Measurements from ENCODE around the gene GSTM1.
"Not testable (repeated sequence)": the region's sequence is repeated elsewhere in the genome, so short reads cannot be mapped to it uniquely, and the experiment has no call there.

GSTM1 gene

DNA sequence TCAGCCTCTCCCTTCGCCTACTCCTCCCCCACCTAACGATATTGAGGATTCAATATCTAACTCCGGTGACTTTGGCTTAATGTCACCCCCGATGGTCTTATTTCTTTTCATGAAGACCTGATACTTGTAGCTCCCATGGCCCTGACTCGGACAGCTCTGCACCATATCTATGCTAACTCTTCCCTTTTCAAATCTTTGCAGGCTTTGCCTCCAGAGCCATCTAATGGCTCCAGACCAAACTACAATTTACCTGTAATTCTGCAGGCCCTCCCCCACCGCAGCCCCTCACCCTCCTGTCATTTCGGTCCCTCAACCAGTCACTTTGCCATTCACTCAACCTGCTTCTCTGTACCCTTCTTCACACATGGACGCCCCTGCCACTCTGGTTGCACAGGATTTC, 16.6 kb downstream of the GSTM1 start:
- DNase-seq, result no peak

DNA sequence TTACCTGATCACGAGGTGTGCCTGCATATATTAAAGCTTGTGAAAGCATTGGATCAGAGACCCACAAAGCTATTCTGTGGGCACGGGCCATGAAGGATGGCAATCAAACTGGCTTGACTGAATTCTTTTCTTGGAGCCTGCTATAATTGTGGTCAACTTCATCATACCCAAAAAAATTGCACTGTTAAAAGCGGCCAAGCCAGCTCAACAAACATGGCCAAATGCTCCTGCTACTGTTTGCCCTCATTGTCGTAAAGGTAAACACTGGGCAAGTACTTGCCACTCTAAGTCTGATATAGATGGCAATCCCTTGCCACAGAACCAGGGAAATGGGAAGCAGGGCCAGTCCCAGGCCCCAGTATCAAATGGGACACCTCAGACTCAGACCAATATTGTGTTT, 17.8 kb downstream of the GSTM1 start:
- no peak for DNase-seq

DNA sequence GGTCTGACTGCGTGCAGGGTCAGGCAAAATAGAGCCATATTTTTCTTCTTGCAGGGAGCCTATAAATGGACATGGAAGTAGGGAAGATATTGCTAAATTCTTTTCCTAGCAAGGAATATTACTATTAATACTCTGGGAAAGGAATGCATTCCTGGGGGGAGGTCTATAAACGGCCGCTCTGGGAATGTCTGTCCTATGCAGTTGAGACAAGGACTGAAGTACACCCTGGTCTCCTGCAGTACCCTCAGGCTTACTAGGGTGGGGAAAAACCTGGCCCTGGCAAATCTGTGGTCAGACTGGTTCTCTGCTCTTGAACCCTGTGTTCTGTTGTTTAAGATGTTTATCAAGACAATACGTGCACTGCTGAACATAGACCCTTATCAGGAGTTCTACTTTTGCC, 21.3 kb downstream of the GSTM1 start:
- not testable (repeated sequence) for DNase-seq

DNA sequence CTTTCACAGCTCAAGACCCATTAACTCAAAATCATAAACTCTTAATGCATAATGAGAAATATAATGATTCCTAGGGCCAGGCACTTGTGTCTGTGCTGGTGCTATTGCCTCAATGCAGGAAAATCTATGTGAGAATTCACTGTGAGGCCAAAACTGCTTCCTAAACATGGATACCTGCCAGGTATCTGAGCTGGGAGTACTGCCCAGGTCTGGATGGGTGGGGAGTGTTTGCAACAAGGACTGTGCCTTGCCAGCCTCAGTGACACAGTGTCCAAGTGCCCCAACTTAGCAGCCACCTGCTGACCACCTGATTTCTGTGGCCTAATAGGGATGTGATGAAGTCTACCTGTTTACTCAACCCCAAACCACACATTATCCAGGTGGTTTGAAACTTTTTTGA, 22.2 kb downstream of the GSTM1 start:
- not testable (repeated sequence) for DNase-seq

DNA sequence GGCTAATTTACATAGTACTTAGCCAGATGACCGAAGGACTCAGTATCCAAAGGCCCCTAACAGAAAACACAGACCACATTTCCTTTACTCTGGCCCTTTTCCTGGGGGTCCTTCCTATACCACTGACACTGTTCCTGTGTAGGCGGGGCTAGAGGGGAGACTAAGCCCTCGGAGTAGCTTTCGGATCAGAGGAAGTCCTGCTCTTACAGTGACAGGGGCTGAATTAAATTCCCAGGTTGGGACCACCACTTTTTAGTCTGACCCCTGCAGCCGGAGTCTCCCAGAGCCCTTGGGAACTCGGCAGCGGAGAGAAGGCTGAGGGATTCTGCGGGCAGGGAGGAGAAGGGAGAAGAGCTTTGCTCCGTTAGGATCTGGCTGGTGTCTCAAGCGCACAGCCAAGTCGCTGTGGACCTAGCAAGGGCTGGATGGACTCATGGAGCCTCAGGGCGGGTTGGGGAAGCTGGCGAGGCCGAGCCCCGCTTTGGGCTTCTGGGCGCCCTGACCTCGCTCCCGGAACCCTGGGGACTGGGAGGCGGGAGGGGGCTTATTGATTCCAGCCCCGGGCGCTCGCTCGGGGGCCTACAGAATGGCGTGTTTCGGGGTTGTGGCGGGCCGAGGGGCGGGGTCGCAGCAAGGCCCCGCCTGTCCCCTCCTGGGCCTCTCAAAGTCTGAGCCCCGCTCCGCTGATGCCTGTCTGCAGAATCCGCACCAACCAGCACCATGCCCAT, 24.1 kb downstream of the GSTM1 start, which contains the start of gene GSTM5:
GSTM5 (plus strand) TSS at position 659 of the 728 bp plus-strand sequence; CDS start at position 721, 62 bp downstream.
- not testable (repeated sequence) for DNase-seq

DNA sequence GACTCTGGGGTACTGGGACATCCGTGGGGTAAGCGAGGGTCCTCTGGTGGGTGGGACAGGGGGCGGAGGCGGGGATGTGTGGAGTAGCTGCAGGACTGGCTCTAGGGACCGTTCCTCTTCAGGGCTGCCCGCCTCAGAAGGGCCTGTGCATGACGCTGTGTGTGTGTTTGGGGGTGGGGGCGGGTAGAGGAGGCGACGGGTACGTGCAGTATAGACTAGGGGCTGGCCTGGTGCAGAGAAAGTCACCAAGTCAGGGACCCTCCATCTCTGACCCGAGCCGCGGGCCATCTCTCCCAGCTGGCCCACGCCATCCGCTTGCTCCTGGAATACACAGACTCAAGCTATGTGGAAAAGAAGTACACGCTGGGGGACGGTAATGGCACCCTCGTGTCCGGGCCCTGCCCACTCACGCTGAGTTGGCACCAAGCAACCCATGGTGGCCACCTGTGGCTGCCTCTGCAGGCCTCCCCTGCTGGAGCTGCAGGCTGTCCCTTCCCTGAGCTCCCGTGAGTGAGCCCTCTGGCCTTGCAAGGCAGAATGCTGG, 24.8 kb downstream of the GSTM1 start:
- no peak for DNase-seq

DNA sequence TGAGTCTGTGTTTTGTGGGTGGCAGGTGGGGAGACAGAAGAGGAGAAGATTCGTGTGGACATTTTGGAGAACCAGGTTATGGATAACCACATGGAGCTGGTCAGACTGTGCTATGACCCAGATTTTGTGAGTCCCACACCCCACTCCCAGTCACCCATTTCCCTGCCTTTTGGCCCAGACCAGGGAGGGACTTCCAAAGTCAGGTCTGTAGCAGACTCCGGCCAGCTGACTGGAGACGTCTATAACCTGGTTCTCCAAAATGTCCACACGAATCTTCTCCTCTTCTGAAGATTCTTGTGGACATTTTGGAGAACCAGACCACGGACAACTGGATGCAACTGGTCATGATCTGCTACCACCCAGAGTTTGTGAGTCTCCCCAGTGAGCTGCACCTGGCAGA, 26.0 kb downstream of the GSTM1 start:
- DNase-seq, result no peak

DNA sequence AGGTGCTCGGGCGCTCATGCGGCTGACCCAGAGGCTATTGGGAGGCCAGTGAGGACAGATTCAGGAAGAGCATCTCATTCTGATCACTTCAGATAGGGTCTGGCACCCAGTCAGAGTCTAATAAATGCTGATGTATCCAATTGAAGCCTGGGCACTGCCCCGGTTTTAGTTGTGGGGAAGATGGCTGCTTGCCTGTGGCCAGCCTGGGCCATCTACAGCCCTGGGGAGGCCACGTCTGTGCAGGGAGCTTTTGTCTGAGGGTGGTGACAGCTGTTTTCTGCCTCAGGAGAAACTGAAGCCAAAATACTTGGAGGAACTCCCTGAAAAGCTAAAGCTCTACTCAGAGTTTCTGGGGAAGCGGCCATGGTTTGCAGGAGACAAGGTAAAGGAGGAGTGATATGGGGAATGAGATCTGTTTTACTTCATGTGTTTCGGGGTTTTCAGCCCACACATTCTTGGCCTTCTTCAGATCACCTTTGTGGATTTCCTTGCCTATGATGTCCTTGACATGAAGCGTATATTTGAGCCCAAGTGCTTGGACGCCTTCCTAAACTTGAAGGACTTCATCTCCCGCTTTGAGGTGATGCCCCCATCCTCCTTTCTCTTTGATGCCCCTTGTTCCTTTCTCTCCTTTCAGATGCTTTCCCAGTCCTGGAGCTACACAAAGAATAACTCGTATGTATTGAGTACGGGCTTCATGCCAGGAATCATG, 27.2 kb downstream of the GSTM1 start:
- no peak for DNase-seq

DNA sequence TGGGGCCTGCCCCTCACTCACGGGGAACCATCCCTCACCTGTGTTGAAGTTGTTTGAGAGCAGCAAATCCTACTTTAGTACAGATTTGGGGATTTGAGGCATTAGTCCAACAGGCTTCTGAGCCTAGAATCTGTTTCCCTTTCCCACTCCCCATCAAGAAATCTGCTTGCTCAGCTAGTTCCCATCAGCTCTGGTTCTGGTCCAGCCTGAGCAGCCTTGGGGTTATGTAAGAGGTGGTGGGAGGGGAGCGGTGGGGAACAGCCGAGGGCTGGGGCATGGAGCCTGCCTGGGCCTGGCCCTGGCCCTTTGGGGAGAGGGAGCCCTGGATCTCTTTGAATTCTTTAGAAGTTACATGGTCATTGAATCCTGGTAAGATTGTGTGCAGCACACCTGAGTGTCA, 28.5 kb downstream of the GSTM1 start:
- DNase-seq, result no peak

DNA sequence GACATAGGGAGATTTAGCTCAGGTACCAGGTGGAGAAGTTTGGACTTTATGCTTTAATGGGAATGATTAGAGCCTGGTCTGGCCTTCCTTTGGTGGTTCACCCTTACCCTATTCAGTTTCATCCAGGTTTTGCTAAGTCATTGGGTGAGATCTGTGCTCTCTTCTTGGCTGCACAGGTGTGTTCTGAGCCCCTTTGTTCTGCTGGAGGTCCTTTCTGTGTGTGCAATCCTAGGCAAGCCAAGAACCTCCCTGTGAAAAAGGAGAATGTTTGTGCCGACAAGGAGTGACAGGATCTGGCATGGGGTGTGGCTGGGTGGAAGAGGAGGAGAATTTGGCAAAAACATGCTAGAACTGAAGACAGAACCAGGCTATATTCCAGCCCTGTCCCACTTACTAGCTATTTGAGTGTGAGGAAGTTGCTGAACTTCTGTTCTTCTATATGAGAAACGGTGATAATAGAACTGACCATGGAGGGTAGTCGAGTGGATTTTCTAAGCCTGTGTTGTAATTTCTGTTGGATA, 29.0 kb downstream of the GSTM1 start:
- DNase-seq, result no peak

DNA sequence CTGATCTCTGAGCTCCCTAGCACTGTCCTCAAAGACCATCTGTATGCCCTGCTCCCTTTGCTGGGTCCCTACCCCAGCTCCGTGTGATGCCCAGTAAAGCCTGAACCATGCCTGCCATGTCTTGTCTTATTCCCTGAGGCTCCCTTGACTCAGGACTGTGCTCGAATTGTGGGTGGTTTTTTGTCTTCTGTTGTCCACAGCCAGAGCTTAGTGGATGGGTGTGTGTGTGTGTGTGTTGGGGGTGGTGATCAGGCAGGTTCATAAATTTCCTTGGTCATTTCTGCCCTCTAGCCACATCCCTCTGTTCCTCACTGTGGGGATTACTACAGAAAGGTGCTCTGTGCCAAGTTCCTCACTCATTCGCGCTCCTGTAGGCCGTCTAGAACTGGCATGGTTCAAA, 30.1 kb downstream of the GSTM1 start:
- DNase-seq, result no peak

DNA sequence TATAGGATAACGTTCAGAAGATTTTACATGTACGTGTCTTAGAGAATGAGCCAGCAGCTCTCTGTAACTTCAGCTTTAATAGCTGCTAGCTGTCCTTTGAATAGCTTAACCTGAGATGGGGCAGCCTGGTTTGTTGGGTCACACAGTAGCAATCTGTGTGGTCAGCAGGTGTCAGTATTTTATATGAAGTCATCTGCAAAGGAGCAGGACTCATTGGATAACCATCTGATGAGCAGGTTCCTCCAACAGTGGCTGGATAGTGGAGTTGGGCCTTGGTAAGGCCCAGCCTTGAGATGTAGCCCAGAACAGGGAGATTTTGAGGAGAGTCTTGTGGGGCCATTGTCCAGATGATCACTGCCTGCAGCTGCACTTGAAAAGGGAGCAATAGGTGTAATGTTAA, 30.9 kb downstream of the GSTM1 start:
- DNase-seq, result no peak

DNA sequence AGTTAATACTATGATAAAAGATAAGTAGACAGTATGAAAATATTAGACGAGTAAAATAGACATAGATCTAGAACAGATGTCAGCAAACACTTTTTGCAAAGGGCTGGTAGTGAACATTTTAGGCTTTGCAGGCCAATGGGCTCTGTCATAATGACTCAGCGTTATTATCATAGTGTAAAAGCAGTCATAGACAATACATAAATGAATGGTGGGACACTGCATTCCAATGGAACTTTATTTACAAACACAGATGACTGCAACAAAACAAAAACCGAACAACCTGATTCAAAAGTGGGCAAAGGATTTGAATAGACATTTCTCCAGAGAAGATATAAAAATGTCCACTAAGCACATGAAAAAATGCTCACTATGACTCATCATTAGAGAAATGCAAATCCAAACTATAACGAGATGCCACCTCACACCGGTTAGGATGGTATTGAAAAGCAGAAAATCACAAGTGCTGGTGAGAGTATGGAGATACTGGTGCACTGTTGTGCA, 31.8 kb downstream of the GSTM1 start:
- no peak for DNase-seq

DNA sequence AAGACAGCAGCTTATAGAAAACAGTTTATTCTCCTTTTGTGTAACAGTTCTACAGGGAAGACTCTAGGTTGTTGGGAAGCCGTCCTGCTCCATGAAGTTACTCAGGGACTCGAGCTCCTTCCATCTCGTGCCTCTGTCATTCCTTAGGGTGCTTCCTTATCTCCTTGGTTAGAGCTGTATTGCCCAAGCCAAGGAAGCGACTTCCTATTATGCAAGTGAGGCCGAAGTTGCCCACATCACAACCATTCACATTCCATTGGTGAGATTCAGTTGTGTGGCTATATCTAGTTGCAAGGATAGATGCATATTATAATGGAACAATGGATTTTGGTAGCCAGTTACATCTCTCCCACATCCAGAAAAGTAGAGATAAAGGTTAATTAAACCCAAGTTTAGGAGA, 33.4 kb downstream of the GSTM1 start:
- no peak for DNase-seq

DNA sequence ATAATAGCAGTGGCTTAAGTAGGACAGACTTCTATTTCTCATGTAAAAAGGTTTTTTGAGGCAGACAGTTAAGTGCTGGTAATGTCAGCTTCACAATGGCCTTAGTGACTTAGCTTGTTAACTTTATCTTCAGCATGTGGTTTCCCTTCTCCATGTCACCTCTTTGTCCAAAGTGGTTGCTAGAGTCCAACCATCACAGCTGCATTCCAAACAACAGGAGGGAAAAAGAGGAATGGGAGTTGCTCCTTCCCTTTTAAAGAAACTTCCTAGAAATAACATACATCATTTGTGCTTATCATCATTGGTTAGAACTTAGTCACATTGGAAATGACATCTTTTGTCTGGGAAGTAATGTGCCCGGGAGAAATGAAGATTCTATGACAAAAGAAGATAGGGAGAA, 34.4 kb downstream of the GSTM1 start:
- DNase-seq, result no peak

DNA sequence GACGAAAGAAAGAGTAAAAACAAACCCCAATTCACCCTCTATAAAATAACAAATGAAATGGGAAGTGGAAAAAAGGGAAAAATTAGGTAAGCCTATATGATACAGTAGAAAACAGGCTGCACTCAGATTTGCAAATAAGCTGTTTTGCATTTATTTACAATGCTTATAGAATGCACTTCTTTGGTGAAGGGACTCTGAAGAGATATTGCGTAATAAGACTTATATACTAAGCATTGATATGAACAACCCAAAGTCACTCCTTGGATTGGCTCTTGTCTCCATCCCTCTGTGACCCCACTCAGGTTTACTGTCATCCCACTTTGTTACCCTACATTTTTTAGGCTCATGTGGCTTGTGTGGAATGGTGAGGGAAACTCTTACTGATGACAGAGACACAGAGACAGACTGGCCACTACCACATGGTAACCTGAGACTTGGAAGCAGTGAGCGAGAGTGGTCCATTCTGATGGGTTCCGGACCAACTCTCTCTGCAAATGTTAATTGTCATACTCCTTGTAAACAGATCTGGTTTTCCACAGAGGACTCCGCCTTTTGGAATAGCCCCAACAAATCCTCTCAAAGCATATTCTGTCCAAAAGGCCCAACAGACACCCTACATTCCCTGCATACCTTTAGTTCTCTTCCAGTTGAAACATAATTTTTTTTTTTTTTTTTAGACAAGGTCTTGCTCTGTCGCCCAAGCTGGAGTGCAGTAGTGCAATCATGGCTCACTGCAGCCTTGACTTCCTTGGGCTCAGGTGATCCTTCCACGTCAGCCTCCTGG, 35.5 kb downstream of the GSTM1 start:
- no peak for DNase-seq

DNA sequence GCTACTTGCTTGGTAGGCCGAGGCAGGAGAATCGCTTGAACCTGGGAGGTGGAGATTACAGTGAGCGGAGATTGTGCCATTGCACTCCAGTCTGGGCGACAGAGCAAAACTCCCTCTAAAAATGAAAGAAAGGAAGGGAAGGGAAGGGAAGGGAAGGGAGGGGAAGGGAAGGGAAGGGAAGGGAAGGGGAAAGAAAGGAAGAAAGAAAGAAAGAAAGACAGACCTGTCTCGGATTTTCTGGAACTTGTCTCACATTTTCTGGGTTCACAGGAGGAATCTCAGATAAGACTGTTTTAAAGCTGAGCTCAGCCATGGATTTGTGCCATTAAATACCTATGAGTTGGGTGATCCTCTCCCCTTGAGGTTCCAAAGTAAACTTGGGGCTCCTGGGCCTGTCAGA, 37.3 kb downstream of the GSTM1 start:
- no peak for DNase-seq

DNA sequence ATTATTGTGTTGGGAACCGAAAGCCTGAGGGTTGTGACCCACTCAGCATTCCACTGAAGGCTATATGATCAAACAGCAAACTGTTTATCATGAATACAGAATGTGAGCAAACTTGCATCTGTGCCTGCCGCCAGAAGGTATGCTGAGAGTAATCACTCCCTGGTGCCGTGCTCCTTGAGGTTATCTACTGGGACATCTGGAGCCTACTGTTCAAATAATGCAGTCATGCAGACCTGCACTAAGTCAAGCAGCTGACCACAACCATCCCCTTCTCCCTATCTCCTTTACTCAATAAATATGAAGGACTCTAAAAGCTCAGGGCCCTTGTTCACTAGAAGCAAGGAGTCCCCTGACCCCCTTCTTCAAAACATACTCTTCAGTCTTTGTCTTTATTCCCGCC, 37.9 kb downstream of the GSTM1 start:
- no peak for DNase-seq

DNA sequence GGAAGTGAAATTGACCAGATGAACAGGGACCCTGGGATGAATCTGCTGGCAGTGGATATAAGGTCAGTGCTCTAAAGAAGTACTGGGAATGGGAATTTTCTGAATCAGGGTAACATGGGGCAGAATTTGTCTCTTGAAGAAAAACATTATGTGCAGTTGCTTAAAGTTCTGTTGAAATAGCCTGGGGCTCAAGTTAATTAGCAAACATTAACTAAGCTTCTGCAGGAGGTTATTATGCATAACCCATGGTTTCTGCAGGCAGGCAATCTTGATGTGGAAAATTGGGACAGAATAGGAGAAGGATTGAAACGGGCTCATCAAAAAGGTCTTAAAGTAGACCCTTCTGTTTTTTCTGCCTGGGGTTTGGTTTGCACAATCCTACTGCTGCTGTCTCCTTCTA, 38.4 kb downstream of the GSTM1 start:
- no peak for DNase-seq

DNA sequence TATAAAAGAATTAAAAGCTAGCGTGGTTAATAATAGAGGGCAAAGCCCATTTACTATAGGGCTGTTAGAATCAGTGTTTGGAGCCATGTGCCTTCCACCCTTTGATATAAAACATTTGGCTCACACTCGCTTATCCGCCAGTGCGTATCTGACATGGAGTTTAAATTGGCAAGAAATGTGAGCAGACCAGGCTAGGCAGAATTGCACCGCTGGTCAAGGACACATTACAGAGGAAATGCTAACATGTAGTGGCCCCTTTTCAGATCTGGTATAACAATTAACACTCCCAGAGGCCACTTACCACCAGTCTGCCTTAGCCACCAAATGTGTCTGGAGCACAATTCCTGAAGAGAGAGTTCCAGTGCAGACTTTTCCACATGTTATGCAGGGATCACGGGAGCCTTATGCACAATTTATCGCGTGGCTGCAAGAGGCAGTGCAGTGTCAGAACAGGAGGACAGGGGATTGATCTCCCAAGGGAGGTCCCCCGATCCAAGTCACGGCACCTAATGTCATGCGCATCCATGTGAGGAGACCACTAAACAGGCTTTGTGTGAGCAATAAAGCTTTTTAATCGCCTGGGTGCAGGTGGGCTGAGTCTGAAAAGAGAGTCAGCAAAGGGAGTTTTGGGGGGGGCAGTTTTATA, 39.2 kb downstream of the GSTM1 start:
- no peak for DNase-seq

DNA sequence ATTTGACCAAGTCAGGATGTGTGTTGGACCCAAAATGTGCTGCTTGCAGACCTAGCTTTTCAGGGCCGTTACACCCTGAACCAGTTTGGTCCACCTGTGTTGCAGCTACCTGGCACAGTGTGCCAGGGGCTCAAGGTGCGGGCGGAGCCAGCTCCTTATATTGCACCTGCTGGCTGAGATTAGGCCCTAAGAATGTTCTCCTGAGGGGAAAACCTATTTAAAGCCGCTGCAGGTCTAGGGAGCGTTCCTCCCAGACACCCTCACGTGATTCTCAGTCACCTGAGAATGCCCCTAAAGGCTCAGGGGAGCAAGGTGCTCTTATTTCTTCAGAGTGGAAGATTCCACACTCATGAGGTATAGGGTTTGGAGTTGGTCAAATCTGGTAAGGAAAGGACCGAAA, 41.3 kb downstream of the GSTM1 start:
- DNase-seq, result no peak

DNA sequence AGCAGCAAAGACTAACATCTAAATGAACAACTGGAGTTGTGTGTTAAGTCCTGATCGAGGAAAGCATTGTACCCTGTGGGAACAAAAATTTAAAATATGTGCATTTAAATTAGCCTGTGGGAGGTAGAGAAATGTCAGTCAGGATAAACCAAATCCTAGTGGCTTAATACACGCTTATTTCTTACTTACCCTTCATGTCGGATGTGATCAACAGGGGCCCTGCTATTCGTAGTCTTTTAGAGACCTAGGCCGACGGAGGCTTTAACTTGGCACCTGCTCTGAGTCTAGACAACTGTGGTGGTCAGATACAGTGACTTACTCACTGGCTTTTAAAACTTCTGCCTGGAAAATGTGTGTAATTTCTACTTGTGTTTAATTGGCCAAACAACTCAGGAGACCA, 43.0 kb downstream of the GSTM1 start:
- no peak for DNase-seq

Data from activated CD8-positive, alpha-beta memory T cell treated with anti-CD3 and anti-CD28 coated beads, Interleukin-2, amount 50 U/mL, for 48 hours (primary cell).